ENCODE measurements around the gene BCAS1. TPM values are rescaled to one million over a fixed set of nuclear protein-coding genes. Genes with fewer than 3 reads are reported as not detected.

BCAS1 gene
- total RNA-seq, 4 donors from 2014 or later, result 0.97 to 9.3 (median 4.4) TPM

DNA sequence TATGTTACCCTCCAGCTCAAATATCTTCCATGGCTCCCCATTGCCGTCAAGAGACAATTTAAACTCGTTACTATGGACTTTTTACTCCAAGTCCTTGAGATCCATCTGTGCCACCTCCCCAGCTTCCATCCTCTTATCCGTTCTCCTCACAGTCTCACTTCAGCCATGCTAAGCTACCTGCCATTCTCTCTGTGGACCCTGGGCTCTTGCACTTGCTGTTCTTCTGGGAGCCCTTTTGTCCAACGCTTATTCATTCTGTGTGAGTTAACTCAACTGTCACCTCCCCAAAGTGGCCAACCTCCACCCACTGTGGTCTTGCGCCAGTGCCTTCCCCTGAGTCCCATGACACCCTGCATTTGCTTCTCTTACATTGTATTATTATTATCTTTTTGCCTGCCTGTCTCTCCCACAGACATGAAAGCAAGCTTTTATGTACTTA is 132.4 kb downstream of the BCAS1 start:
- no peak for DNase-seq
- Histone ChIP-seq H3K27me3 (no peaks in the 10 kb centered on the region), H3K36me3 (no peaks in the 10 kb centered on the region), H3K27ac (no peak overlapping the region), H3K4me3 (no peak overlapping the region), H3K9me3 (no peaks in the 10 kb centered on the region), H3K4me1 (peaks cover 14 to 53% (median 20%) of the 10 kb centered on the region in 3 donors)
- intact Hi-C loops (cut with DNase I), result loop anchor here (10.0 kb wide), 1 partner anchor 293 kb away; no protein-coding TSS in a partner anchor
- 86 to 95% methylated on average over 5 of the region's 5 CpGs for WGBS, 2 donors
- TF ChIP-seq POLR2A (IDR thresholded peaks at IDR 0.05), result no peak
- TF ChIP-seq, protein P1, sequence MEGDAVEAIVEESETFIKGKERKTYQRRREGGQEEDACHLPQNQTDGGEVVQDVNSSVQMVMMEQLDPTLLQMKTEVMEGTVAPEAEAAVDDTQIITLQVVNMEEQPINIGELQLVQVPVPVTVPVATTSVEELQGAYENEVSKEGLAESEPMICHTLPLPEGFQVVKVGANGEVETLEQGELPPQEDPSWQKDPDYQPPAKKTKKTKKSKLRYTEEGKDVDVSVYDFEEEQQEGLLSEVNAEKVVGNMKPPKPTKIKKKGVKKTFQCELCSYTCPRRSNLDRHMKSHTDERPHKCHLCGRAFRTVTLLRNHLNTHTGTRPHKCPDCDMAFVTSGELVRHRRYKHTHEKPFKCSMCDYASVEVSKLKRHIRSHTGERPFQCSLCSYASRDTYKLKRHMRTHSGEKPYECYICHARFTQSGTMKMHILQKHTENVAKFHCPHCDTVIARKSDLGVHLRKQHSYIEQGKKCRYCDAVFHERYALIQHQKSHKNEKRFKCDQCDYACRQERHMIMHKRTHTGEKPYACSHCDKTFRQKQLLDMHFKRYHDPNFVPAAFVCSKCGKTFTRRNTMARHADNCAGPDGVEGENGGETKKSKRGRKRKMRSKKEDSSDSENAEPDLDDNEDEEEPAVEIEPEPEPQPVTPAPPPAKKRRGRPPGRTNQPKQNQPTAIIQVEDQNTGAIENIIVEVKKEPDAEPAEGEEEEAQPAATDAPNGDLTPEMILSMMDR (IDR thresholded peaks at IDR 0.05), result no peak

DNA sequence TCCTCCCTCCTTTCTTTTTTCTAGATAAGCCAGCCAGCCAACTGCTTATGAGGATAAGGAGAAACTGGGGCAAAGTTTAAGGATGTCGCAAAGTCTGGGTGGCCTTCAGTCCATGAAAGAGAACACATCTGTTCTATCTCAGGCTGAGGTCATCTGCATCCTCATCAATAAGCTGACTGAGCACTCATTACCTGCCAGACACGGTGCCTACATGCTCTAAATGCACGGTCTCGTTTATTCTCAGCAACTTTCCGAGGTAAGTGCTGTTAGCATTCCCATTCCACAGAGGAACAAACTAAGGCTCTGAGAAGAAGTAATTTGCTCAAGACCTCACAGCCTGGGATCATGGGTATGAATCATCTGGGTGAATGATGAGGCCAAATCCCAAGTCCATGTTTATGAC is 133.1 kb downstream of the BCAS1 start:
- H3K27me3 ChIP-seq, result no peaks in the 10 kb centered on the region
- intact Hi-C loops (cut with DNase I), result loop anchor here (10.0 kb wide), 1 partner anchor 293 kb away; no protein-coding TSS in a partner anchor
- TF ChIP-seq POLR2A (IDR thresholded peaks at IDR 0.05), result no peak
- TF ChIP-seq, protein P1 (IDR thresholded peaks at IDR 0.05), result no peak
- H3K36me3 ChIP-seq, result no peaks in the 10 kb centered on the region
- no peak overlapping the region for H3K27ac ChIP-seq
- no peak overlapping the region for H3K4me3 ChIP-seq
- WGBS, 2 donors, result 88 to 93% methylated on average over 5 of the region's 5 CpGs
- H3K9me3 ChIP-seq, result no peaks in the 10 kb centered on the region
- no peak for DNase-seq
- peaks cover 14 to 53% (median 20%) of the 10 kb centered on the region in 3 donors for H3K4me1 ChIP-seq

DNA sequence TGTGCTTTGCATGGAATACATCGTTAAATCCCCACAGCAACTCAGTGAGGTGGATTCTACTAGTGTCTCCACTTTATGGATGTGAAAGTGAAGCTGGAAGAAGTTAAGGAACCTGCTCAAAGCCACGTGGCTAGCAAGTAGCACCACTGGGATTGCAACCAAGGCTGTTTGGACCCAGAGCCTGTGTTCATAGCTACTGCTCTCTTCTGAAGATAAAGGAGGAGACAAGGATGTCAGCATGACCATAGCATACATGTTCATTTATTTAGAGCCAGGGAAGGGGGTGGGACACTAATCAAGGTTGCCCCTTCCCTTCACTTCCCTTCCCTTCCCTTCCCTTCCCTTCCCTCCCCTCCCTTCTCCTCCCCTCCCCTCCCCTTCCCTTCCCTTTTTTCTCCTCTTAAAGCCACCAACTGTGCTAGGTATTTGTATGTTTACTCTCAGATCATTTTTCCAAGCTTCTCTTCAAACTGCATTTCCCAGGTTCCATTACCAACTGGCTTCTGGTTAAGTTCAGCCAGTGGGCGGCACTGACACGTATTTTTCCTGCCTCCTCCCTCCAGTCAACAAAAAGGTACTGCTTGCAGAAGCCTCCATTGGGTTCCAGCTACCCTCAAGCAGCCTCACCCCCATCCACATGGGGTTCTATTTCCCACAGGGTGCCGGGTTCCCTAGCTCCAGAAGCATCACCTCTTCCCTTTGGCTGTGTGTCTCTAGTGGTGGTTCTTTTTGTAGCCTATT is 134.9 kb downstream of the BCAS1 start:
- H3K4me3 ChIP-seq, result no peak overlapping the region
- H3K4me1 ChIP-seq, result peaks cover 14 to 46% (median 19%) of the 10 kb centered on the region in 3 donors
- no peak for DNase-seq
- intact Hi-C loops (cut with DNase I), result loop anchor here (10.0 kb wide), 1 partner anchor 291 kb away; no protein-coding TSS in a partner anchor
- TF ChIP-seq, protein P1 (IDR thresholded peaks at IDR 0.05), result no peak
- TF ChIP-seq POLR2A (IDR thresholded peaks at IDR 0.05), result no peak
- 64 to 69% methylated on average over 5 of the region's 5 CpGs for WGBS, 2 donors
- peak overlapping the region in 3 of 4 donors; percentile 50 to 75 (median 73) for H3K27ac ChIP-seq
- H3K9me3 ChIP-seq, result no peaks in the 10 kb centered on the region
- no peaks in the 10 kb centered on the region for H3K27me3 ChIP-seq
- H3K36me3 ChIP-seq, result no peaks in the 10 kb centered on the region

DNA sequence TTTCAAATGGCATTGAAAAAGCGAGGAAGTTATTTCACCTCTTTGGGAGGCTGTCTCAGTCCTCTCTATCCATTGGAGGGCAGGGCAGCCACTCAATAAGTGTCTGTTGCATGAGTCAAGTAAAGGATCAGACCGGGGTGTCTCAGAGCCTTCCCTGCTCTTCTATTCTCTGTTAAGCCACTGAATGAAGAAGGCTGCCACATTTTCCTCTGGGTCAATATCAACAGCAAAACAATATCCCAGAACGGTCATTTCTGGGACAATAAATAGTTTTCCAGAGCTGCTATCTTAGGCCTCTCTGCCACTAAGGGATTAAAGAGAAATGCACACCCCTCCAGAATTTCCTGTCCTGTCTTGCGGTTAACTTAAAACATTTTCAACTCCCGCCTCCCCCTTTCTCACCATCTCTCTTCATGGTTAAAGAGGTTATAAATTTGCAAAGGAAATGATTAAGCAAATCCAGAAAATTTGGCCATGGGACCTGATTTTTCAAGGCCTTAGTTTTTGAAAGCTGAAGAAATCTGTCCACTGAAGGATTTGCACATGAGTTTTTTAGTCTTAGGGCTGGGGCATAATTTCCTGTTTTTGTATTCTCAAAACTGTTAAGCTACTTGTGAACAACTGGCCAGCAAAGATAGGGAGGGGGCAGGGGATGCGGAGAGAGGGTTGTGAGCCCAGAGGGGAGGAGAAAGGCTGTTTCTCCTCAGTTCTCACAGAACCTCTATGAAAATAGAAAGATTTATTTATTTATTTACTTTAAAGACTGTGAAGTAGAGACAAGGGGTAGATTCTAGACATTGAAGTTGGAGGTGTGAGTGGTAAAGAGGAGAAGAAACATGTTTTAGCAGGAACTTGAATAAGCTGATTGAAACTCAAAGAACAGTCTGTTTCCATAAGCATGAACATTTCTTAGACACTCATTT is 135.7 kb downstream of the BCAS1 start:
- intact Hi-C loops (cut with DNase I), result loop anchor here (10.0 kb wide), 1 partner anchor 290 kb away; no protein-coding TSS in a partner anchor
- peak overlapping the region in 3 of 4 donors; percentile 50 to 75 (median 73) for H3K27ac ChIP-seq
- no peak overlapping the region for H3K4me3 ChIP-seq
- H3K36me3 ChIP-seq, result no peaks in the 10 kb centered on the region
- 45 to 48% methylated on average over 6 of the region's 6 CpGs for WGBS, 2 donors
- DNase-seq, result no peak
- H3K9me3 ChIP-seq, result no peaks in the 10 kb centered on the region
- H3K4me1 ChIP-seq, result peaks cover 6 to 39% (median 13%) of the 10 kb centered on the region in 3 donors
- H3K27me3 ChIP-seq, result no peaks in the 10 kb centered on the region
- TF ChIP-seq POLR2A (IDR thresholded peaks at IDR 0.05), result peak in 1 of 4 donors; percentile 6
- TF ChIP-seq, protein P1 (IDR thresholded peaks at IDR 0.05), result no peak
